Measurements from ENCODE around the gene BTD.

BTD gene

DNA sequence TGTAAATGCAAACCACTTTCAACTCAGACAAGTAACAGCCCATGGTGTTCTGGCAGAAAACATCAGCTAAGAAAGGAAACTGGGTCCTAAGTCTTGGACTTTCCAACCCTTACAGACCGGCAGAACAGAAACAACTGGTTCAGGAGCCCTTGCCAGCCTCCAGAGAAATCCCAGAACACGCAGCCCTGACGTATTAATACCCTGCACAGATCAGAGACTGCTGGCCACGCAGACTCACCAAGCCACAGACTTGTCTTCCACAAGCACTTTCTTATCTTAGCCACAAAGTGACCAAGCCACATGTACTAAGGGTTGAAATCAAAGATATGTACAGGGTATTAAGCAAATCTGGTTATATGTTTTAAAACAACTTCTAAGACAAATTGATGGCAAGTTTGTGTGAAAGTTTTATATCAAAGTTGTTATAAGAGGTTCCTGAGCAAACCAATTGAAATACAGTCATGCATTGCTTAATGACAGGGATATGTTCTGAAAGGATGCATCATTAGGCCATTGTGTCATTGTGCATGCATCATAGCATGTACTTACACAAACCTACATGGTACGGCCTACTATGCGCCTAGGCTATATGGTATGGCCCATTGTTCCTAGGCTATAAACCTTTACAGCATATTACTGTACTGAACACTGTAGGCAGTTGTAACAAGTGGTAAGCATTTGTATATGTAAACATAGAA, 36.8 kb downstream of the BTD start:
- Histone ChIP-seq H2AFZ (ENCODE audit: low read depth, low read length, severe bottlenecking) (no peak overlapping the region), H3K9ac (ENCODE audit: low read length) (no peak overlapping the region), H3K9me3 (ENCODE audit: insufficient read depth, low read length) (no peaks in the 10 kb centered on the region), H3K4me2 (ENCODE audit: low read depth, low read length, poor library complexity, severe bottlenecking) (no peak overlapping the region), H3K36me3 (ENCODE audit: low read length) (no peaks in the 10 kb centered on the region), H4K20me1 (ENCODE audit: low read depth, low read length) (no peaks in the 10 kb centered on the region), H3K9me2 (replicated peaks; ENCODE audit: insufficient read depth, low read length) (no peaks in the 10 kb centered on the region), H3K27ac (ENCODE audit: low read depth, low read length) (no peak overlapping the region), H3K79me2 (ENCODE audit: insufficient read depth, low read length) (no peaks in the 10 kb centered on the region), H3F3A (ENCODE audit: insufficient read depth) (no peaks in the 10 kb centered on the region), H3K4me3 (ENCODE audit: insufficient read depth, low read length, poor library complexity, severe bottlenecking) (no peak overlapping the region), H3K27me3 (ENCODE audit: low read length) (no peaks in the 10 kb centered on the region)
- TF ChIP-seq CTCF (IDR thresholded peaks at IDR 0.05; ENCODE audit: insufficient read depth, low read length, poor library complexity, severe bottlenecking): no peak
- no peak for TF ChIP-seq EZH2phosphoT487 (conservative IDR thresholded peaks at IDR 0.05; ENCODE audit: low read length)

GRCh38 chr3:15638891-15639262, 37.3 kb downstream of the BTD start:
- H3K4me3 ChIP-seq (ENCODE audit: insufficient read depth, low read length, poor library complexity, severe bottlenecking): no peak overlapping the region
- no peaks in the 10 kb centered on the region for H3F3A ChIP-seq (ENCODE audit: insufficient read depth)
- H3K9ac ChIP-seq (ENCODE audit: low read length): no peak overlapping the region

DNA sequence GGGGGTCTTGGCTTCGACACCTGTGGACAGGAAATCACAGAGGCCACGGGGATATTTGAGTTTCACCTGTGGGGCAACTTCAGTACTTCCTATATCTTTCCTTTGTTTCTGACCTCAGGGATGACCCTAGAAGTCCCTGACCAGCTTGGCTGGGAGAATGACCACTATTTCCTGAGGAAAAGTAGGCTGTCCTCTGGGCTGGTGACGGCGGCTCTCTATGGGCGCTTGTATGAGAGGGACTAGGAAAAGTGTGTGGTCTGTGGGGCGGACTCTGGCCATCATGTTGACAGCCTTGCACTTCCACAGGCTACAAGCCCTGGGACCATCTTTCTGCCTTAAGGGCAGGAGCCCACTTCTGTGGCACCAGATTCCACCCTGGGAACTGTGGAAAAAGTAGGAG, 43.7 kb downstream of the BTD start:
- no peak overlapping the region for H3K9ac ChIP-seq (ENCODE audit: low read length)
- no peak overlapping the region for H3K4me3 ChIP-seq (ENCODE audit: insufficient read depth, low read length, poor library complexity, severe bottlenecking)

More at GRCh38 chr3:15638891-15639262, 37.3 kb downstream of the BTD start:
- Histone ChIP-seq H3K9me2 (replicated peaks; ENCODE audit: insufficient read depth, low read length) (no peaks in the 10 kb centered on the region), H3K27me3 (ENCODE audit: low read length) (no peaks in the 10 kb centered on the region), H3K4me2 (ENCODE audit: low read depth, low read length, poor library complexity, severe bottlenecking) (no peak overlapping the region), H3K79me2 (ENCODE audit: insufficient read depth, low read length) (no peaks in the 10 kb centered on the region), H2AFZ (ENCODE audit: low read depth, low read length, severe bottlenecking) (no peak overlapping the region), H3K27ac (ENCODE audit: low read depth, low read length) (no peak overlapping the region), H4K20me1 (ENCODE audit: low read depth, low read length) (no peaks in the 10 kb centered on the region), H3K36me3 (ENCODE audit: low read length) (no peaks in the 10 kb centered on the region), H3K9me3 (ENCODE audit: insufficient read depth, low read length) (no peaks in the 10 kb centered on the region)
- TF ChIP-seq EZH2phosphoT487 (conservative IDR thresholded peaks at IDR 0.05; ENCODE audit: low read length) (no peak), CTCF (IDR thresholded peaks at IDR 0.05; ENCODE audit: insufficient read depth, low read length, poor library complexity, severe bottlenecking) (no peak)

More for the DNA sequence above, 43.7 kb downstream of the BTD start:
- Histone ChIP-seq H3K27me3 (ENCODE audit: low read length) (no peaks in the 10 kb centered on the region), H2AFZ (ENCODE audit: low read depth, low read length, severe bottlenecking) (no peak overlapping the region), H4K20me1 (ENCODE audit: low read depth, low read length) (no peaks in the 10 kb centered on the region), H3K4me2 (ENCODE audit: low read depth, low read length, poor library complexity, severe bottlenecking) (no peak overlapping the region), H3K9me2 (replicated peaks; ENCODE audit: insufficient read depth, low read length) (no peaks in the 10 kb centered on the region), H3F3A (ENCODE audit: insufficient read depth) (no peaks in the 10 kb centered on the region), H3K36me3 (ENCODE audit: low read length) (no peaks in the 10 kb centered on the region), H3K79me2 (ENCODE audit: insufficient read depth, low read length) (no peaks in the 10 kb centered on the region), H3K9me3 (ENCODE audit: insufficient read depth, low read length) (no peaks in the 10 kb centered on the region), H3K27ac (ENCODE audit: low read depth, low read length) (no peak overlapping the region)
- no peak for TF ChIP-seq EZH2phosphoT487 (conservative IDR thresholded peaks at IDR 0.05; ENCODE audit: low read length)
- no peak for TF ChIP-seq CTCF (IDR thresholded peaks at IDR 0.05; ENCODE audit: insufficient read depth, low read length, poor library complexity, severe bottlenecking)
